Skeletal muscle cell (primary cell): ENCODE measurements around the gene GFRA3.
A peak's percentile ranks its signal among the peaks of the same experiment; 100 is the strongest.
"Not testable (repeated sequence)": the region's sequence is repeated elsewhere in the genome, so short reads cannot be mapped to it uniquely, and the experiment has no call there.

Source experiments
- DNase-seq: peaks from one replicate; pipeline ENCODE4 v3.0.0-alpha.2; 2010; ENCODE audit warnings: low read depth
- H3K4me3 ChIP-seq: 2 replicates; pipeline ENCODE4 v1.5.1; 2011; ENCODE audit warnings: low read depth, mild to moderate bottlenecking, control low read depth, low read length, moderate library complexity

The GFRA3 gene, protein sequence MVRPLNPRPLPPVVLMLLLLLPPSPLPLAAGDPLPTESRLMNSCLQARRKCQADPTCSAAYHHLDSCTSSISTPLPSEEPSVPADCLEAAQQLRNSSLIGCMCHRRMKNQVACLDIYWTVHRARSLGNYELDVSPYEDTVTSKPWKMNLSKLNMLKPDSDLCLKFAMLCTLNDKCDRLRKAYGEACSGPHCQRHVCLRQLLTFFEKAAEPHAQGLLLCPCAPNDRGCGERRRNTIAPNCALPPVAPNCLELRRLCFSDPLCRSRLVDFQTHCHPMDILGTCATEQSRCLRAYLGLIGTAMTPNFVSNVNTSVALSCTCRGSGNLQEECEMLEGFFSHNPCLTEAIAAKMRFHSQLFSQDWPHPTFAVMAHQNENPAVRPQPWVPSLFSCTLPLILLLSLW

DNA sequence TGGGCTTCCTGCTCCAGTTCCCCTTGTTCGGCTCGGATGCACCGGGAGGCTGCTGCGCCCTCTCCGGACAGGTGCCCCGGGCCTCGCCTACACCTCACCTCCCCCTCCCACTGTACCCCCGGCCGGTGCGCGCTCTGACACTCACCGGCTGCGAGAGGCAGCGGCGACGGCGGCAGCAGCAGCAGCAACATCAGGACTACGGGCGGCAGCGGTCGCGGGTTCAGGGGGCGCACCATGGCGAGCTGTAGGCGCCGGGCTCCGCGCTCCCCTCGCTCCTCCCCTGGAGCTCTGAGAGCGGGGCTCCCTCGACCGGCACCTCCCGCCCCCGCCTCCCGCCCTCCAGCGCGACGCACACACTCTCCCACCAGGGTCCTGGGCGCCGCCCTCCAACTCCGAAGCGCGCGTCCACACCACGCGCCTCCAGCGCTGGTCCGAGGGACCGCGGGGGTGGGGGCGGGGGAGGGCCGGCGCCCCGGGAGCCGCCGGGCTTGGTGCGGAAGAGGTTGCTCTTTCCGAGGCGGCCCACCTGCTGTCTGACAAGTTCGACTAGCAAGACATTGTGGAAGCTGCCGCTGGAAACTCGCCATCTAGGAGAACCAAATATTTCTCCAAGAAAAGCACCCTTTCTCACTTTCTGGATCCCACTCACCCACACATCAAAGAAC lies at the start of gene GFRA3:
Gene GFRA3 (minus strand): TSS at position 433 of the 665 bp plus-strand sequence. CDS start 197 bp downstream, at position 236.
- DNase-seq, result no peak
- H3K4me3 ChIP-seq, result peak within 1 kb of the TSS; percentile 42

DNA sequence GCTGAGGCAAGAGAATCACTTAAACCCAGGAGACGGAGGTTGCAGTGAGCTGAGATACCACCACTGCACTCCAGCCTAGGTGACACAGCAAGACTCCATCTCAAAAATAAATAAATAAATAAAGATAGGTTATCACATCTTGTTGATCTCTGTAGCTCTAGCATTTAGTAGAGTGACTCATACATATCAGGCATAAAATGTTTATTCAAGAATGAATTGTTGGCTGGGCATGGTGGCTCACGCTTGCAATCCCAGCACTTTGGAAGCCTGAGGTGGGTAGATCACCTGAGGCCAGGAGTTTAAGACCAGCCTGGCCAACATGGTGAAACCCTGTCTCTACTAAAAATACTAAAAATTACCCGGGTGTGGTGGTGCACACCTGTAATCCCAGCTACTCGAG lies 43.8 kb upstream of the GFRA3 start:
- not testable (repeated sequence) for H3K4me3 ChIP-seq, DNase-seq

DNA sequence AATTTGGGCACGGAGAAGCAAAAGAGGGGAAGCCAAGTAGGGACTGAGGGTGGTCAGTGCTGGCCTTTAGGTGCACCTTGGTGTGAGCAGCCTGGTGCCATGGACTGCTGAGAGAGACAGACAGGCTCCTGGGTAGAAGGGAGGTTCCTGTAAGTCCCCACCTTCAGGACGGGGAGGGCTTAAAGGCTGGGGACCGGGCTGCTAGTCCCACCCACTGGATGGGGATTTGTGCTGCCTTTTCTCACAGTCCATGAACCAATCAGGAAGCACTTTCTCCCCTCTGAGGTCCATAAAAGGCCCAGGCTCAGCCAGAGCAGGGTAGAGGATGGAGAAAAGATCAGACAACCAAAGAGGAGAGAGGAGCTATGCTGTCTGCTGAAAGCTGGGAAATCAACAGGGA lies 41.9 kb upstream of the GFRA3 start:
- DNase-seq, result no peak
- H3K4me3 ChIP-seq, result no peak overlapping the region

DNA sequence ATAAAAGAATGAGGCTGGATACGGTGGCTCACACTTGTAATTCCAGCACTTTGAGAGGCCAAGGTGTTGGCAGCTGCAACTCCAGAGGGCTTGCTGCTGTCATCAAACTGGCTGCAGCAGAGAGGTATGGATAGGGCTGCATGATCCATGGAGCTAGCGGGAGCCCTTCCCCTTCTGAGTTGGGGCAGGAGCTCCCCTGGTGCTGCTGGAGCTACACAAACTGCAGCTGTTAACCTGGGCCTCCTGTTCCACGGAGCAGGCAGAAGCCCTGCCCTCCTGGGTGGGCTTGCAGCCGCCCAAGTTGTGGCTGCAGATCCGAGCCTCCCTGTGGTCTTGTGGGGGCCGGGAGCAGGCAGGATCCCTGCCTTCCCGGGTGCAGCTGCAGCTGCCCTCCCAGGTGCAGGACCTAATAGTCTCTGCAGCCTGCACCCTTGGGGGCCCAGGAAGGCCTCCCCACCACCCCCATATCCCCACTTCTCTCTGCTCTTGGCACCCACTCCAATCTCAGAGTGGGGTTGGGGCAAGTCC lies 41.4 kb upstream of the GFRA3 start:
- no peak for DNase-seq
- no peak overlapping the region for H3K4me3 ChIP-seq

DNA sequence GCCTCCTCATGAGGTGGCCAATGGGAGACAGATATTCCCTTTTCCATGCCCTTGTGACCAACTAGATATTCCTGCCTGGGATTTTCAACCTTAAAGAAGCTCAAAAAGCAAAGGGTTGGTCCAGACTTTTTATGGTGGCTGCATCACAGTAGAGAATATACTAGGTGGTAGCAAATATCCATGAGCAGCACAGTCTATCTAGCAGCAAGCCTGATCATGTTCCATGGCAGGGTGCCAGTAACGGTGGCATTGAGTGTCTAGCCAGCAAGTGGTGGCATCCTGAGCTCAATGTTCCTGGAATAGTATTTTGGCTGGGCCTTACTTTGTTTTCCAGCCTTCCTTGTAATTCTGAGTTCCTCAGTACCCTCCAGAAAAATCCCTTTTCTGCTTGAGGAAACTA lies 31.4 kb upstream of the GFRA3 start:
- no peak overlapping the region for H3K4me3 ChIP-seq
- DNase-seq, result no peak

DNA sequence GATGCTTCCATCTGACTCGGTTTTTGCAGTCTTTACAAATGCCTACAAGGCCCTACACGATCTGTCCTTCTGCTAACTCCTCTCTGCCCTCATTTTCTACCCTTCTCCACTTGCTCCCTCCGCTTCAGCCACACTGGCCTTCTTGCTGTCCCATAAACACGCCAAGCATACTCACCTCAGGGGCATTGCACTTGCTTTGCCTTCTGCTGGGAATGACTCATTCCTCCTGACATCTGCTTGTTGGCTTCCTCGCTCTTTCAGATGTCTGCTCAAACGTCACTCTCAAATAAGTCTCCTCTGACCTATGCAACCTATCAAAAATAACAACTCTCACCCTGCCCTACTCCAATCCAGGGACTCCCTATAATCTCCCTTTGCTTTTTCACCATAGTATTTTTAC lies 29.0 kb upstream of the GFRA3 start:
- DNase-seq, result no peak
- no peak overlapping the region for H3K4me3 ChIP-seq

DNA sequence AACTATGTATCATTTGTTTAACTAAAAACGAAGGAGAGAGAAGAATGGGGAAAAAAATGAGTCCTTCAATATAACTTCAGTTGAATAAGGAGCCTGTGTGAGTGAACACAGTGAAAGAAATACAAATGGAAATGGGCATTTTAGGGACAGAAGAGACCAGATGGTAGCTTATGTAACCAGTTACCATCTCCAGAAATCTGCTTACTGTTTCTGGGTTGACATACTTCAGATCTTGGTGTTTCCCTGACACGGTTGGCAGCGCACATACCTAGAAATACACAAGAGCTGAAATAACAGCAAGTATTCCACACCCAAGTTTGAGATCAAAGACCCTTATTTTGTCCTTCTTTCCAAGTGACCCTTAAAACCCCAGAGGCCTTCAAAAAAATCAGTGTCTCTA lies 14.9 kb upstream of the GFRA3 start:
- DNase-seq, result no peak
- H3K4me3 ChIP-seq, result no peak overlapping the region

DNA sequence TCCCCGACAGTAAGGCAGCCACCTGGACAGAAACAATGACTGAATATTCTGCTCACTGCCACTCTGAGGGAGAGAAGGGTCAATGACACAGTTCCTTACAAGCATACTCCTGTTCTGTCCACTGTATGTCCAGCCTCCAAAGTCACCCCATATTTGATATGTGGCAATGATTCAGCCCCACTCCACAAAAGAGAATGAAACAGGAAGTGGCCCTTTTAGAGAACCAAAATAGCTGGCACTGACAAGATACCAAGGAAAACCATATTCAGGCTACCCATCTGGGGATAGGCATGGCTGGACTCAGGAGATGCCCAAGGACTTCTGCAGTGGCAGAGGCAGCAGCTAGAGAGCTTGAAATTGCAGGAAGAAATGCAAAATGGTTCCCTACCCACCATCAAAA lies 12.8 kb upstream of the GFRA3 start:
- DNase-seq, result no peak
- no peak overlapping the region for H3K4me3 ChIP-seq

DNA sequence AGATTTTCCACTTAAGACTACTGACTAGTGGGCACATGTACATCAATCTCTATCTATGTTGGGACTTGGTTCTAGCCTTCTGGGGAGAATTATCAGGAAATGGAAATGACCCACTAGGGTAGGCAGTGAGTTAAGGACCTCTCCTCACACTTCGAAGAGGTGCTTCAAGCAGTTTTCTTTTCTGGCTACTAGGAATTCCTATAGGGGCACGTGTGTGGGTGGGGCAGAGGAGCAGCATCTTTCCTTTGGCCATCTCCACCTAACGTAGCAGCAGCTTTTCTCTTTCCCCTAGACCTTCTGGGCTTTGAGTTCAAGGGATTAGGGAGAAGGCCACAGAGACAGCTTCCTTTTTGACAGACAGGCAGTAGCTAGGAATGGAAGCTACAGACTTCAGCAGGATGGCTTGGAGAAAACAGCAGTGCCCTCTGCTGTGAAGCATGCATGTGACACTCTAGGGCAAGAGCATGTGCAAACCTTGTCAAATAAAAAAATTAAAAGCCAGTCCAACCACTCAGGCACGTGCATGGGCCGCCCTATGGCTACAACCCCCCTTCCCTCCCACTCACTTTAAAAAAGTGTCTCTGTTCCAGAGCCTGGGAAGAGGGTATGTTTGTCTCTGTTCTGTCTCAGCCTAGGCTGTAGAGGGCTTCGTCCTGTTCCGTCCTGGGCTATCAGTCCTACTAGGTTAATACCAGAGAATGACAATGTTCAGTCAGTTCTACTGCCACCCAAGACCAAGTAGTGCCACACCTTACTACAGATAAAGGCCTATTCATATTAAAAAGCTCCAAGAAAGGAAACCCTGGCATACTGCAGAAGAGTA lies 8.7 kb upstream of the GFRA3 start:
- peak; percentile 18 for DNase-seq
- H3K4me3 ChIP-seq, result no peak overlapping the region

DNA sequence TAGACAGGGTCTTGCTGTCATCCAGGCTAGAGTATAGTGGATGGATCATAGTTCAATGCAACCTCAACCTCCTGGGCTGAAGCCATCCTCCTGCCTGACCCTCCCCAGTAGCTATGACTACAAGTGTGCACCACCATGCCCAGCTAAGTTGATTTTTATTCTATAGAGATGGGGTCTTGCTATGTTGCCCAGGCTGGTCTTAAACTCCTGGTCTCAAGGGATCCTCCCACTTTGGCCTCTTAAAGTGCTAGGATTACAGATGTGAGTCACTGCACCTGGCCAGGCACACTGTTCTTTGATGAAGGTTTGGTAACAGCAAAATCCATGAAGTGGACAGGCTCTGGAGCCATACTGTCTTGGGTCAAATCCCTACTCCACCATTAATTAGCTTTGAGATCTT lies 6.5 kb upstream of the GFRA3 start:
- no peak for DNase-seq
- no peak overlapping the region for H3K4me3 ChIP-seq

DNA sequence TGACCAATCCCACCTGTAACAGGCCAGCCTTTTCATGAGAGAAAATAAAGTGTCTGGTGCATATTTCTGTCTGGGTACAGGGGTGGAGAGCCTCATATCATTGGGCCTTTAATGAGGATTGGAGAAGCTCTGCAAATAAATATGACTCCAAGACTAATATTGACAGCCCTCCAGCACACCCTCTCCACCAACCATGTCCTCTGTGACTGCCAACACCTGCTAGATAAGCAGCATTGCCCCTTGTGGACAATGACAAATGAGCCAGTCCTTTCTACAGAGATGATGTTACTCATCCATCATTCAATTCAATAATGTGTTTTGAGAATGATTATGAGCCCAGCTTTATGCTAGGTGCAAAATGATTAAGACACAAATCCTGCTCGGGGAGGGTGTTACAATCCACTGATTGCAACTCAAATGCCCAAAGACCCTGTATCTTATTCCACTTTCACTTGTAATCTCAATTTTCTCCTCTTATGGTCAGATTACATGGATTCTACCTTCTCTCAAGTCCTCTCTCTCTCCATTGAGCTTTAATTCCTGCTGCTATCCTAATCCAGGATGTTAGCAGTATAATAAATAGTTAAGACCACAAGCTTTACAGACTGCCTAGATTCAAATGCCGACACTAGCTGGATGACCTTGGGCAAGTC lies 2.1 kb upstream of the GFRA3 start:
- no peak for DNase-seq
- H3K4me3 ChIP-seq, result no peak overlapping the region

DNA sequence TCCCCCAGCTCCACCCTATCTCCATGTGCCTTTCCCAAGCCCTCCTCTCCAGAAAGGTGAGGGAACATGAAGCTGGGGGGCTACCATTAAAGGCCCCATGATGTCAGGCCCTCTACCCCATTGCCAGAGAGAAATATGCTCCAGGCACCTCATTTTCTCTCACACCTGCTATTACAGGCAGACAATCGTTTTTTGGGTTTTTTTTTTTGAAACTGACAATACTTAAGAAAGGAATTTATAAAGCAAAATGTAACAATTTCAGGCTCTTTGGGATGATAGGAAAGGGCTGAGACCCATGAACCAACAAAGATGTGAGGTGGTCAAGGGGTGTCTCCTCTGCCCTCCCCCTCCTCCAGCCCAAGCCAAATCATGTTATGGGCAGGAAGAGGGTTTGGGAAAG lies 1.5 kb upstream of the GFRA3 start:
- no peak overlapping the region for H3K4me3 ChIP-seq
- no peak for DNase-seq

DNA sequence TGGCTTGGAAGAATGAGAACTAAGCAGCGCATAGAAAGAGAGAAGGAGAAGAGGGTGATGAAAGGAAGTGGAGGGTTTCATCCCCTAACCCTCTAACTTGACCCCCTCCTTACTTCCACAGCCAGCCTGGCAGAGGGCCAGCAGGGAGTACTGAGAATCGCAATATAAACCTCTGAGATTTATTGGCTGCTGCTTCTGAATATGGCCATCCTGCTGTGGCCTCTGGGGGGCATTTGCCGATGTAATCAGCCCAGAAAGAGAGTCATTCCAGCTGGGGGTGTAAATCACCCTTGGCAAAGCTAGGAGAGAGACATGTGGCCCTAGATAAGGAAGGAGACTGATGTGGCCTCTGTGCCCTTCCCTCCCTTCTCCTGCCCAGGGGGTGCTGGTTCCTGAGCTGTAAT lies 960 bp upstream of the GFRA3 start:
- no peak overlapping the region for H3K4me3 ChIP-seq
- no peak for DNase-seq

DNA sequence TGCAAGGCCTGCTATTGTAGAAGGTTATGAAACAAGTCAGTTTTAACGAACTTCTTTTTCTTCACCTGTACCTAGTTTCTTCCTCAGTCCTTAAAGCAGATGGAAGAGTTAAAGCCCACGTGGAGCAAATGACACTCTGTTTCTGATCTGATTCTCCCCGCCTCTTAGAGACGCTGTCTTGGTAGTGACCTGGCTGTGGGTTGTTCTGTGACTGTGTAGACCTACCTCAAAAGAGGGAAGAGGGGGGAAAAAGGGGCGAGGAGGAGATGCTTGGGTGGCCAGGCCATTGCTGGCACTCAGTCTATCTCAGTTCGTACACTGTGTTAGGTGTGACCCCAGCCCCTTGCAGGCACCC lies 610 bp downstream of the GFRA3 start:
- H3K4me3 ChIP-seq, result peak overlapping the region; percentile 42
- DNase-seq, result no peak

DNA sequence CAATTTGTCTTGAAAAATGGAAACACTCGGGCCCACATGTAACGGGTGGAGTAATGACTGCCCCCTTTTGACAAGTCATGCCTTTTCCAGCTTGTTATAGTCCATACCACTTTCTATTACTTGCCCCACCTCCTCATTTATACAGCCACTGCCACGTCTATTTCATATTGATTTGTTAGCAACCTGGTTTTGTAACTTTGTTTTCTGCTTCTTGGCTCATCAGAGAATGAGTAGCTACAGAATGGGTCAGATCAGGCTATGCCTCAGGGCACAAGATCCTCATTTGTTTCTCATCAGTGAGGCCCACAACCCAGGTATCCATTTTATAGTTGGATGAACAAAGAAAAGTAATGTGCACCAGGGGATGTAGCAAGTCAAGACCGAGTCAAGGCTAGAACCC lies 1.7 kb downstream of the GFRA3 start:
- H3K4me3 ChIP-seq, result no peak overlapping the region
- no peak for DNase-seq

DNA sequence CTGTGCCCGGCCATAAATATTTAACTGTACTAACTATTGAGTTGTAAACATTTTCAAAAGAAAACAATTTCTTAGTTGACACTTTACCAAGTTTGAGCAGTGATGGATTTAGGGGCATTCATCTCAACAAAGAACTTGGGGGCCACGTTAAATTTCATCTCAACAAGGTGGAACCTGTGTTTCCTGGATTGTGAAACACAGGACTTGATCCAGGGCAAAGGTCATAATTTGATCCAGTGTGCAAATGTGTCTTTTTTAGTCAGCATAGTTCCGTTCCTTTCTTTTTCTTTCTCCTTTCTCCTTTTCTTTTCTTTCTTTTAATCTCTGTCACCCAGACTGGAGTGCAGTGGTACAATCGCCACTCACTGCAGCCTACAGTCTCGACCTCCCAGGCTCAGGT lies 3.1 kb downstream of the GFRA3 start:
- no peak overlapping the region for H3K4me3 ChIP-seq
- no peak for DNase-seq

DNA sequence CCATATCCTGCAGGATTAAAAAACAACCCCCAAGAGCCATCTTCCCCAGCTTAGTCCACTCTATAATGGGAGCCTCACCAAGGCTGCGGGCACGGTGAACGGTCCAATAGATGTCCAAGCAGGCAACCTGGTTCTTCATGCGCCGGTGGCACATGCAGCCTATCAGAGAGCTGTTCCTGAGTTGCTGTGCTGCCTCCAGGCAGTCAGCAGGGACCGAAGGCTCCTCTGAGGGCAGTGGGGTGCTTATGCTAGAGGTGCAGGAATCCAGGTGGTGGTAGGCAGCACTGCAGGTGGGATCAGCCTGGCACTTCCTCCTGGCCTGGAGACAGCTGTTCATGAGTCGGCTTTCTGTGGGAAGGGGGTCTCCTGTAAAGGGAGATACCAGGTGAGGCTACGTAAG lies 10.2 kb downstream of the GFRA3 start:
- H3K4me3 ChIP-seq, result no peak overlapping the region
- DNase-seq, result no peak

DNA sequence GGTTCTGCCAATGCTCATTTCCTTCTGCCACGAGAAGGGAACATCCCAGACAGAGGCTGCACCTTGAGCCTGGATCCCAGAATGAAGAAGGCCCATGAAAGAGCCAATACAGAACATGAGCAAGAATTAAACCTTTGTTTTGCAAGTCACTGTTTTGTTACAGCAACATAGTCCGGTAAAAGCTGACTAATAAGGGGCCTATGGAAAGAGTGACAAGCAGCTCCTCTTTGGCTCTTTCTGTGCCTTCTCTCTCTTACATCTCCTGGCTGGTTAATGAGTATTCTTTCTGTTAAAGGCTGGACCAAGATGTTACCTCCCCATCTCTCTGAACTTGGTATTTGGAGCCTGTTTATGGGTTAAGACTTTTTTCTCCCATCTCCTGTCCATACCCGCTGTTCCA lies 10.8 kb downstream of the GFRA3 start:
- DNase-seq, result no peak
- no peak overlapping the region for H3K4me3 ChIP-seq

DNA sequence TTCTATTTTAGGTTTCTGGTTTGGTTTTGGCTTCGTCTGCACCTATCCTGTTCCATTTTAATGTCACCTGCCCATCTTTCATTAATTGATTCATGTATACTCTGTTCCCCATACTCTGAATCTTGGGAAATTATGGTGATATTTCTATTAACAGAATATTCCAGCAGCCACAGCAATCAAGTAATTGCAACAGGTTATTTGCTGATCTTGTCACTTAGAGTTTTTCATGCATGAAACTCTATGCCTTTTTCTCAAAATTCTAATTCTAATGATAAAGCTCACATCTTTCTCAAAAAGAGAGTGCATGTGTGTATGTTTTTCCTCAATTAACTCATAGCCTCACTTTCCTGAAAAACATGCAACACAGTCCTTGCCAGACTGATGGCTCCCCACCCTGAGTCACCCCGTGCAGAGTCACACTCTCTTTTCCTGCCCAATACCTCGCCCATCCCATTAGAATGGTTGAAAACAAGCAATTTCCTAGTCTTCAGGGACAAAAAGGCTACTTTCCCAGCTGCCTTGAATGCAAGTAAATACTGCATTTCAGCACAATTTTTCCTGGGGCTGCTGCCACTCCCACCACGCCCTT lies 15.6 kb downstream of the GFRA3 start:
- no peak overlapping the region for H3K4me3 ChIP-seq
- no peak for DNase-seq
